Measurements from ENCODE around the gene SEC14L3.

The SEC14L3 gene

DNA sequence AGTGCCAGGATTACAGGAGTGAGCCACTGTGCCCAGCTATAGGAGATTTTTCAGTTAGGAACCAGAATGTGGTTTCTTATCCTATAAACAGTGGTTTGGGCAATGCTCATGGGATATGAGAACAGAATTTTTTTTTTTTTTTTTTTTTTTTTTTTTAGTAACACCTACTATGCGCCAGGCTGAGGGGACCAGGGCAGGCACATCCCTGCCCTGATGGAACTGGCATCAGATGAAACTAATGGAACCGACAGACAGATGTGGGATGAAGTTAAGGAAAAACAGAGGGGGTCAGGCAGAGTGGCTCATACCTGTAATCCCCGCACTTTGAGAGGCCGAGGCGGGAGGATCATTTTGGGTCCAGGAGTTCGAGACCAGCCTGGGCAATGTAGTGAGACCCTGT, 28.8 kb upstream of the SEC14L3 start:
- TF ChIP-seq, protein P1, sequence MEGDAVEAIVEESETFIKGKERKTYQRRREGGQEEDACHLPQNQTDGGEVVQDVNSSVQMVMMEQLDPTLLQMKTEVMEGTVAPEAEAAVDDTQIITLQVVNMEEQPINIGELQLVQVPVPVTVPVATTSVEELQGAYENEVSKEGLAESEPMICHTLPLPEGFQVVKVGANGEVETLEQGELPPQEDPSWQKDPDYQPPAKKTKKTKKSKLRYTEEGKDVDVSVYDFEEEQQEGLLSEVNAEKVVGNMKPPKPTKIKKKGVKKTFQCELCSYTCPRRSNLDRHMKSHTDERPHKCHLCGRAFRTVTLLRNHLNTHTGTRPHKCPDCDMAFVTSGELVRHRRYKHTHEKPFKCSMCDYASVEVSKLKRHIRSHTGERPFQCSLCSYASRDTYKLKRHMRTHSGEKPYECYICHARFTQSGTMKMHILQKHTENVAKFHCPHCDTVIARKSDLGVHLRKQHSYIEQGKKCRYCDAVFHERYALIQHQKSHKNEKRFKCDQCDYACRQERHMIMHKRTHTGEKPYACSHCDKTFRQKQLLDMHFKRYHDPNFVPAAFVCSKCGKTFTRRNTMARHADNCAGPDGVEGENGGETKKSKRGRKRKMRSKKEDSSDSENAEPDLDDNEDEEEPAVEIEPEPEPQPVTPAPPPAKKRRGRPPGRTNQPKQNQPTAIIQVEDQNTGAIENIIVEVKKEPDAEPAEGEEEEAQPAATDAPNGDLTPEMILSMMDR (conservative IDR thresholded peaks at IDR 0.05; ENCODE audit: low read depth, low read length) = no peak
- no peak overlapping the region for H3K4me3 ChIP-seq (ENCODE audit: low read depth, low read length)
- DNase-seq (ENCODE audit: low read depth) = no peak

DNA sequence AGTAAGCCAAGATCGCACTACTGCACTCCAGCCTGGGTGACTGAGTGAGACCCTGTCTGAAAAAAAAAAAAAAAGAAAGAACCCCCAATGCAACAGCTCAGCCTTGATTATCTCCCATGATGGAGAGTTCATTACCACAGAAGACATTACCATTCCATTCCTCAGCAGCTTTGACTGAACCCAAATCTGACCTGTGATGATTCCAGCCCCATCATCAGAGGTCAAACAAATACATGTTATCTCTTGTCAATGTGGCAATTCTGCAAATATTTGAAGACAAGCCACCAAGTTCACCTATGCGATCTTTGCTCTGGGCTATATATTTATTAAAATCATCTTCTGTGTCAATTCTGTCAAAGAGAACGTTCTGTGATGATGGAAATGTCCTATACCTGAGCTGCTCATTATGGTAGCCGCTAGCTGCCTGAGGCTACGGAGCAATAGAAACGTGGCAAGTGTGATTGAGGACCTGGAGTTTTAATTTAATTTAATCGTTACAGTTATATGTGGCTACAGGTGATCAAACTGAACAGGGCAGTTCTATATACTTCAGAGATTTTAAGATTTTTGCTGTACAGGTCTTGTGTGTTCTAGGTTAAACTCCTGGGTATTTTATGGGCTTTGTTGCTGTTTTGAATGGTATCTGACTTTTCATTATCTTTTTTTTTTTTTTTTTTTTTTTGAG, 25.8 kb upstream of the SEC14L3 start:
- DNase-seq (ENCODE audit: low read depth) = no peak
- H3K4me3 ChIP-seq (ENCODE audit: low read depth, low read length) = no peak overlapping the region
- TF ChIP-seq, protein P1 (conservative IDR thresholded peaks at IDR 0.05; ENCODE audit: low read depth, low read length) = no peak

DNA sequence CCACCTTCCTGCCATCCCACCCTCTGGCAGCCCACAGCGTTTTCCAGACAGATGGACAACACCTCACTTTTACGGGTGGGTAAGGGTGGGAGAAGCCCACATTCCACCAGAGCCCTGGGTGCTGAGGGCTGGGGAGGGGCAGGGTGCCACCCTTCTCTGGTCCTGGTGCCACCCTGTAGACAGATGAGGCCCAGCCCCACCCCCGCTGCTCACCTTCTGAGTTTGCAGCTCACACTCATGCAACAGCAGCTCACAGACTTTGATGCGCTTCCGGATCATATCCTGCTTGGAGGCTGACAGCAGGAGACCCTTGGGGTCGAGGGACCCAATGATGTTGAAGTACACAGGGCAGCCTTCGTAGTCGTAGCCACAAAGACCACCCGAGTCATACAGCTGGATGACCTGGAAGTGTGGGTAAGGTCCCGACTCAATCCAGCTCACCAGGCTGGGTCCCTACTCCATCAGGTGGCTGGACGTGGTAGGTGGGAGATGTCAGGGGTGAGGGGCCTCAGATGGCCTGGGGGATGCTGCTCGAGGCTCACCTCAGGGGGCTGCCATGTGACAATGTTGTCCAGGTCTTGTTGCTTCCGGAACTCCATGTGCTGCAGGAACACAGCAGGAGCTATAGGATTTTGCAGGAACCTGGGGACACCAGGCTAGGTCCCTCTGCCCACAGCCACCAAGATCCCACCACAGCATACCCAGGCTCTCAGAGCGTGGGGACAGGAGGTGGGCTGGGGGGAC, 23.4 kb upstream of the SEC14L3 start:
- TF ChIP-seq, protein P1 (conservative IDR thresholded peaks at IDR 0.05; ENCODE audit: low read depth, low read length) = no peak
- H3K4me3 ChIP-seq (ENCODE audit: low read depth, low read length) = no peak overlapping the region
- no peak for DNase-seq (ENCODE audit: low read depth)

DNA sequence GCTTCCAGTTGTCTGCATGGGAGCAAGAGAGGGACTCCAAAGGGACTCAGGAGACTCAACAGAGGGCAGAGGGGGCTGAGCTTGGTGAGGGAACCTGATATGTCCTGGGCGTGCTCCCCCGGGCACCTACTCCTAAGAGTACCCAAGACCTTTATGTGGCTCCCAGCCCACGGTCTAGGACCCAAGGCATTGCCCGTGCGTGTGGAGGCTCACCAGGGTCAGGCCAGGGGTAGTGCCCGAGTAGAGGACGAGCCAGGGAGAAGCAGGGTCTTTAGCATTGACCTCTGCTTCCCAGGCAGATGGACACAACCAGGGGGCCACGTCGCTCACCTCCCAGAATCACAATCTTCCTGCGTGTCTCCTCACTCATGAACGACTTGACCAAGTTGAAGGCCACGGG, 20.3 kb upstream of the SEC14L3 start:
- TF ChIP-seq, protein P1 (conservative IDR thresholded peaks at IDR 0.05; ENCODE audit: low read depth, low read length) = no peak
- H3K4me3 ChIP-seq (ENCODE audit: low read depth, low read length) = no peak overlapping the region
- no peak for DNase-seq (ENCODE audit: low read depth)

DNA sequence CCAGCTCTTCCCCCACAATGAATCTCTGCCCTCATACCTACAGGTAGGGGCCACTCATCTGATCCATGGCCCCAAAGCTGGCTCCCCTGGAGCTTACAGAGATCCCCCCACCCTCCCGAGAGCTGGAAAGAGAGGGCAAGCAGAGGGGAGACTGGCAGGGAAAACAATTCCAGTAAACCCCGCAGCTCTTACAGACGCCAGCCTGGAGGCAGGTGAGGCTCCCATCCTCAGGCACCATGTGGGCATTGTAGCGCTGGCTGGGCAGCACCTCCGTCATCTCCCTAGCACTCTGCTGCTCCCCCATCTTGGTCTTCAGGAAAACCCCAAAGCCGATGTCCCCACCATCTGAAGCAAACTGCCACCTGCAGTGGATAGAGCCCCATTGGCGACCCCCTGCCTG, 19.6 kb upstream of the SEC14L3 start:
- H3K4me3 ChIP-seq (ENCODE audit: low read depth, low read length) = no peak overlapping the region
- DNase-seq (ENCODE audit: low read depth) = no peak
- TF ChIP-seq, protein P1 (conservative IDR thresholded peaks at IDR 0.05; ENCODE audit: low read depth, low read length) = no peak

DNA sequence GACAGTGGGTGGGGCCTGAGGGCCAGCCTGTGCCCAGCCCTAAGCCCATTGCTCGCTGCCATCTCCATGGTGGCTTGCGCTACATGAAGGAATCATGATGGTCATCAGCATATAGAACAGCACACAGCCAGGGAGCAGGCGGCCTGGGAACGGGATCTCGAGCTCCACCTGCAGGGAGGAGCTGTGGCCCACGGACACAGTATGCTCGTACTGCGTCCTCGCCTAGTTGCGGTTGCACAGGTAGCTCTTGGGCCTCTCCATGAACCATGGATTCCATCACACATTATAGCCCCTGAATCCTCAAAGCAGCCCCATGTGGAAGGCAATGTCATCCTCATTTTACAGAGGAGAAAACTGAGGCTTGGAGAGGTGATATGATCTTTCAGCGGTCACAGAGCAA, 18.6 kb upstream of the SEC14L3 start:
- TF ChIP-seq, protein P1 (conservative IDR thresholded peaks at IDR 0.05; ENCODE audit: low read depth, low read length) = peak; percentile 37
- H3K4me3 ChIP-seq (ENCODE audit: low read depth, low read length) = no peak overlapping the region
- peak; percentile 4 for DNase-seq (ENCODE audit: low read depth)

DNA sequence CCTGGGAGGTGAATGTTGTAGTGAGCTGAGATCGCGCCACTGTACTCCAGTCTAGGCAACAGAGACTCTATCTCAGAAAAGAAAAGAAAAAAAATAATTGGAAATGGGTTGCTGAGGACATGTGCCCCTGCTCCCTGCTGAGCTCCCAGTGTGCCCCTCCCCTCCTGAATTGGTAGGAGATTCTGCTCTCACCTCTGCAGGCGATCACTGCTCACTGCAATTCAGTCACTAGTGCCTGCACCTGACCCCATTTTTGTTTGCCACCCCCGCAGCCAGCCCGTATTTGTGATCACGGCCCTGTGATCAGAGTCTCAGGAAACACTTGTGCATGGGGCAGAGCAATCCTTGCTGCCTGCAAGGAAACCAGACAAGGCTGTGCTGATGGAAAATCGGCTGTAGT, 16.3 kb upstream of the SEC14L3 start:
- TF ChIP-seq, protein P1 (conservative IDR thresholded peaks at IDR 0.05; ENCODE audit: low read depth, low read length) = no peak
- no peak overlapping the region for H3K4me3 ChIP-seq (ENCODE audit: low read depth, low read length)
- DNase-seq (ENCODE audit: low read depth) = no peak
